Panc1 (cell line): ENCODE results near the gene SCFD1. TPM values are rescaled to one million over a fixed set of nuclear protein-coding genes. Genes with fewer than 3 reads are reported as not detected.
"Not testable (repeated sequence)": the region's sequence is repeated elsewhere in the genome, so short reads cannot be mapped to it uniquely, and the experiment has no call there.

Experiments
- ATAC-seq: fragments of 200-7000 bp; cut with Tn5 transposase; 2 replicates; pipeline ENCODE4 v1.9.1; 2020; ENCODE audit warnings: mild to moderate bottlenecking, moderate library complexity
- BruUV-seq: library from RNA; stranded (reverse); fragments of 400-500 nt; replicated peaks from 2 replicates; lab custom pipeline; 2021; lab: Mats Ljungman, UMichigan
- CTCF ChIA-PET: fragments of 300-600 bp; sonication (Branson Sonifier 250); formaldehyde crosslinking; loops from one replicate; lab custom pipeline; 2022; ENCODE audit warnings: antibody characterized with exemption; lab: Charles Lee
- POLR2A ChIA-PET: fragments of 300-600 bp; sonication (Branson Sonifier 250); formaldehyde crosslinking; loops from one replicate; lab custom pipeline; 2022; ENCODE audit warnings: antibody characterized with exemption; lab: Charles Lee
- DNase-seq: peaks from one replicate; pipeline ENCODE4 v3.0.0-alpha.2; 2010; ENCODE audit warnings: low read depth, low spot score
- H3K27ac ChIP-seq: 2 replicates; pipeline ENCODE4 v1.5.1; 2011; ENCODE audit warnings: mild to moderate bottlenecking, low read length, inconsistent platforms
- H3K27me3 ChIP-seq: fragments of 200-500 bp; sonication (Bioruptor generic); 2 replicates; pipeline ENCODE4 v1.6.0; 2014; ENCODE audit warnings: low read length, inconsistent platforms; ENCODE audit not compliant: control insufficient read depth, insufficient read depth
- H3K36me3 ChIP-seq: fragments of 200-500 bp; sonication (Bioruptor generic); 2 replicates; pipeline ENCODE4 v1.5.1; 2014; ENCODE audit warnings: inconsistent platforms, mild to moderate bottlenecking, low read length, moderate library complexity; ENCODE audit not compliant: control insufficient read depth, insufficient read depth
- H3K4me1 ChIP-seq: 2 replicates; pipeline ENCODE4 v1.5.1; 2011; ENCODE audit warnings: inconsistent platforms, mild to moderate bottlenecking, low read length, moderate library complexity; ENCODE audit not compliant: control insufficient read depth, insufficient read depth
- H3K4me3 ChIP-seq, 2 experiments: 2 replicates each; pipeline ENCODE4 v1.5.1; 2011 to 2012; ENCODE audit warnings: low read depth in 2 of 2, low read length in 2 of 2, mild to moderate bottlenecking in 2 of 2, inconsistent platforms in 1 of 2, moderate library complexity in 1 of 2
- H3K9me3 ChIP-seq: fragments of 200-500 bp; sonication (Bioruptor generic); 2 replicates; pipeline ENCODE4 v1.5.1; 2014; ENCODE audit warnings: low read depth, mild to moderate bottlenecking, inconsistent platforms, low read length, moderate library complexity; ENCODE audit not compliant: control insufficient read depth, insufficient read depth
- CTCF ChIP-seq: fragments of 450-650 bp; IDR thresholded peaks from 2 replicates; pipeline ENCODE4 v1.5.1; 2017; ENCODE audit warnings: mild to moderate bottlenecking
- POLR2AphosphoS5 ChIP-seq: IDR thresholded peaks from 2 replicates; pipeline ENCODE4 v1.6.1; 2012; ENCODE audit warnings: mild to moderate bottlenecking, low read depth, low read length, moderate library complexity
- REST ChIP-seq, 2 experiments: IDR thresholded peaks; 2 replicates each; pipeline ENCODE4 v1.6.1; 2011 to 2012; ENCODE audit warnings: low read depth in 2 of 2, control low read depth in 1 of 2, low read length in 1 of 2, mild to moderate bottlenecking in 1 of 2, moderate library complexity in 1 of 2; ENCODE audit not compliant: insufficient read depth in 1 of 2
- SIN3A ChIP-seq: IDR thresholded peaks from 2 replicates; pipeline ENCODE4 v1.6.1; 2012; ENCODE audit warnings: low read depth, mild to moderate bottlenecking, low read length, moderate library complexity, borderline replicate concordance; ENCODE audit not compliant: insufficient read depth
- TCF7L2 ChIP-seq: IDR thresholded peaks from 2 replicates; pipeline ENCODE4 v1.6.1; 2011; ENCODE audit warnings: mild to moderate bottlenecking, low read depth, low read length, inconsistent platforms
- in situ Hi-C: cut with HindIII; loops from 2 replicates; pipeline ENCODE4 v1.10.0; 2016; ENCODE audit warnings: low sequenced_read_pairs, low pct_unique_long_range_greater_than_20kb
- intact Hi-C: fragments of 100-400 bp; cut with micrococcal nuclease; formaldehyde crosslinking; loops from one replicate; pipeline ENCODE4 v1.10.0; 2022; ENCODE audit not compliant: unreplicated experiment
- total RNA-seq: library from RNA; stranded (reverse); gene quantifications from one replicate; pipeline ENCODE4 v1.2.1, GENCODE V29; 2021; ENCODE audit not compliant: unreplicated experiment

Gene SCFD1
- total RNA-seq, 1 experiment from 2014 or later, result 43.8 TPM

GRCh38 chr14:30638926-30639325 is 16.8 kb downstream of the SCFD1 start:
- no peaks in the 10 kb centered on the region; the same call in none of the 2 replicates for H3K36me3 ChIP-seq
- in situ Hi-C loops, result no loop called here
- POLR2A ChIA-PET, result no interaction called here

GRCh38 chr14:30641207-30641606 is 19.1 kb downstream of the SCFD1 start:
- H3K36me3 ChIP-seq, result no peaks in the 10 kb centered on the region; the same call in 1 of the 2 replicates
- DNase-seq (no peak), ATAC-seq (no peak)
- no peaks in the 10 kb centered on the region for H3K4me1 ChIP-seq
- no TSS peak for BruUV-seq
- H3K27ac ChIP-seq, result no peak overlapping the region
- H3K4me3 ChIP-seq, result no peak overlapping the region
- no peaks in the 10 kb centered on the region for H3K9me3 ChIP-seq
- no peaks in the 10 kb centered on the region for H3K27me3 ChIP-seq
- ChIA-PET CTCF (no interaction called here), POLR2A (no interaction called here)
- in situ Hi-C loops (no loop called here), intact Hi-C loops (no loop called here)
- no peak for TF ChIP-seq CTCF
- no peak for TF ChIP-seq POLR2AphosphoS5
- no peak for TF ChIP-seq REST (IDR thresholded peaks at IDR 0.05; ENCODE audit: insufficient read depth in 1 of 2, low read depth in 2 of 2, low read length in 1 of 2)
- TF ChIP-seq SIN3A, result no peak
- TF ChIP-seq TCF7L2, result no peak

More at GRCh38 chr14:30638926-30639325, 16.8 kb downstream of the SCFD1 start:
- DNase-seq, result no peak
- CTCF ChIA-PET, result no interaction called here
- no peaks in the 10 kb centered on the region for H3K27me3 ChIP-seq
- H3K27ac ChIP-seq, result no peak overlapping the region
- TF ChIP-seq POLR2AphosphoS5, result no peak
- TF ChIP-seq REST (IDR thresholded peaks at IDR 0.05; ENCODE audit: insufficient read depth in 1 of 2, low read depth in 2 of 2, low read length in 1 of 2), result no peak
- TF ChIP-seq SIN3A, result no peak
- no peak for TF ChIP-seq TCF7L2
- no peak for TF ChIP-seq CTCF
- H3K9me3 ChIP-seq, result no peaks in the 10 kb centered on the region
- no peak overlapping the region for H3K4me3 ChIP-seq
- no peaks in the 10 kb centered on the region for H3K4me1 ChIP-seq
- no TSS peak for BruUV-seq
- ATAC-seq, result no peak
- intact Hi-C loops, result no loop called here

GRCh38 chr14:30644462-30644861 is 22.3 kb downstream of the SCFD1 start:
- intact Hi-C loops, ATAC-seq, H3K36me3 ChIP-seq, H3K27ac ChIP-seq, in situ Hi-C loops, H3K9me3 ChIP-seq, CTCF ChIA-PET, DNase-seq, BruUV-seq, H3K4me1 ChIP-seq, H3K4me3 ChIP-seq, H3K27me3 ChIP-seq, POLR2A ChIA-PET: not testable (repeated sequence)
